AG04449 (cell line): ENCODE measurements around the gene CD44.

Experiments
- CTCF ChIA-PET: fragments of 350-600 bp; formaldehyde crosslinking; extraction: SDS; loops from one replicate; lab custom pipeline; 2021; ENCODE audit warnings: antibody characterized with exemption; lab: Yijun Ruan, JAX
- POLR2A ChIA-PET: fragments of 400-600, 350-600 bp; formaldehyde crosslinking; extraction: SDS; loops from one replicate; lab custom pipeline; 2020; ENCODE audit warnings: antibody characterized with exemption, inconsistent platforms; lab: Yijun Ruan, JAX
- DNase-seq: peaks from one replicate; pipeline ENCODE4 v3.0.0-alpha.2; 2010; ENCODE audit warnings: low read depth, low spot score
- H3K4me3 ChIP-seq: 2 replicates; pipeline ENCODE4 v1.5.1; 2011; ENCODE audit warnings: low read depth, mild to moderate bottlenecking, control low read depth, low read length
- CTCF ChIP-seq: IDR thresholded peaks from one replicate; pipeline ENCODE4 v1.5.1; 2011; ENCODE audit warnings: mild to moderate bottlenecking, moderate library complexity, low read length, control low read depth, inconsistent platforms; ENCODE audit not compliant: insufficient read depth; ENCODE audit errors: missing control alignments

The CD44 gene

GRCh38 chr11:35235157-35235468, 96.1 kb downstream of the CD44 start:
- TF ChIP-seq CTCF = no peak
- no peak overlapping the region for H3K4me3 ChIP-seq
- POLR2A ChIA-PET = no interaction called here
- CTCF ChIA-PET = interaction anchor here (1.1 kb wide), 1 partner anchor 7 kb away, joined by 3 read pairs; no protein-coding TSS in a partner anchor
- DNase-seq = no peak

GRCh38 chr11:35235498-35235897, 96.5 kb downstream of the CD44 start:
- ChIA-PET POLR2A (no interaction called here), CTCF (interaction anchor here (1.1 kb wide), 1 partner anchor 8 kb away, joined by 3 read pairs; no protein-coding TSS in a partner anchor)
- no peak for DNase-seq
- no peak for TF ChIP-seq CTCF
- H3K4me3 ChIP-seq = no peak overlapping the region

- no peak overlapping the region for H3K4me3 ChIP-seq
- POLR2A ChIA-PET = no interaction called here
- no peak for TF ChIP-seq CTCF
- DNase-seq = no peak
- CTCF ChIA-PET = interaction anchor here (1.0 to 2.9 kb wide), 3 partner anchors 8 to 25 kb away, joined by 3 to 11 read pairs (median 3); no protein-coding TSS in a partner anchor
Observed at GRCh38 chr11:35235936-35236666, 97.1 kb downstream of the CD44 start.

- DNase-seq = no peak
- no peak for TF ChIP-seq CTCF
- H3K4me3 ChIP-seq = no peak overlapping the region
- POLR2A ChIA-PET = no interaction called here
- CTCF ChIA-PET = interaction anchor here (1.0 to 2.9 kb wide), 2 partner anchors 10 to 24 kb away, joined by 3 to 11 read pairs; no protein-coding TSS in a partner anchor
Observed at GRCh38 chr11:35236667-35237003, 97.7 kb downstream of the CD44 start.

- CTCF ChIA-PET = interaction anchor here (0.5 to 2.9 kb wide), 4 partner anchors 9 to 25 kb away, joined by 3 to 11 read pairs (median 3); no protein-coding TSS in a partner anchor
- no peak overlapping the region for H3K4me3 ChIP-seq
- TF ChIP-seq CTCF = no peak
- no peak for DNase-seq
- POLR2A ChIA-PET = no interaction called here
Observed at GRCh38 chr11:35237351-35237750, 98.4 kb downstream of the CD44 start.

- CTCF ChIA-PET = interaction anchor here (0.7 to 2.9 kb wide), 3 partner anchors 8 to 29 kb away, joined by 3 to 11 read pairs (median 3); no protein-coding TSS in a partner anchor
- POLR2A ChIA-PET = no interaction called here
- TF ChIP-seq CTCF = peak; percentile 20
- no peak for DNase-seq
- no peak overlapping the region for H3K4me3 ChIP-seq
Observed at GRCh38 chr11:35237860-35238715, 99.1 kb downstream of the CD44 start.
